GM12874 (cell line): ENCODE measurements around the gene C1orf21.

ENCODE experiments used
- CTCF ChIP-seq: IDR thresholded peaks from 2 replicates; pipeline ENCODE4 v1.5.1; 2011; ENCODE audit warnings: low read depth, mild to moderate bottlenecking, control low read depth, low read length, moderate library complexity; ENCODE audit not compliant: insufficient read depth

The C1orf21 gene

GRCh38 chr1:184455786-184456185 lies 69.0 kb downstream of the C1orf21 start:
- no peak for TF ChIP-seq CTCF

- no peak for TF ChIP-seq CTCF
Observed at GRCh38 chr1:184456189-184456588, 69.4 kb downstream of the C1orf21 start.

GRCh38 chr1:184457500-184457899 lies 70.7 kb downstream of the C1orf21 start:
- no peak for TF ChIP-seq CTCF

- no peak for TF ChIP-seq CTCF
Observed at GRCh38 chr1:184461321-184461720, 74.5 kb downstream of the C1orf21 start.

GRCh38 chr1:184462155-184462554 lies 75.3 kb downstream of the C1orf21 start:
- TF ChIP-seq CTCF, result no peak

- TF ChIP-seq CTCF, result no peak
Observed at GRCh38 chr1:184462990-184463389, 76.2 kb downstream of the C1orf21 start.

GRCh38 chr1:184463680-184464079 lies 76.9 kb downstream of the C1orf21 start:
- TF ChIP-seq CTCF, result no peak

- TF ChIP-seq CTCF, result no peak
Observed at GRCh38 chr1:184464757-184465156, 77.9 kb downstream of the C1orf21 start.
